CD14-positive monocyte (primary cell): ENCODE data around the gene SHD. TPM values are rescaled to one million over a fixed set of nuclear protein-coding genes. Genes with fewer than 3 reads are reported as not detected.

Experiments
- DNase-seq, 3 donors: peaks; one replicate each; pipeline ENCODE4 v3.0.0-alpha.2; 2011 to 2022
- H2AFZ ChIP-seq: 2 replicates; pipeline ENCODE4 v1.6.0; 2012; ENCODE audit warnings: mild to moderate bottlenecking, low read depth, low read length, inconsistent platforms; ENCODE audit not compliant: insufficient read depth, poor library complexity, severe bottlenecking
- H3K27ac ChIP-seq, 2 donors: 1 replicate in 1 of 2; 2 replicates in 1 of 2; pipeline ENCODE4 v1.5.1; 2012 to 2013; ENCODE audit warnings: low read length in 2 of 2, control low read depth in 1 of 2, inconsistent platforms in 1 of 2, low read depth in 1 of 2, mild to moderate bottlenecking in 1 of 2
- H3K27me3 ChIP-seq, 2 donors: one replicate each; pipeline versions ENCODE4 v1.6.0 to v1.6.1; 2011 to 2013; ENCODE audit warnings: low read length in 2 of 2; ENCODE audit not compliant: control insufficient read depth in 2 of 2, insufficient read depth in 2 of 2
- H3K36me3 ChIP-seq, 2 donors: replicated peaks in 1 of 2; 1 replicate in 1 of 2; 2 replicates in 1 of 2; pipeline versions ENCODE4 v1.5.1 to v1.6.1; 2012 to 2013; ENCODE audit warnings: low read length in 2 of 2, control low read depth in 1 of 2, inconsistent platforms in 1 of 2, mild to moderate bottlenecking in 1 of 2; ENCODE audit not compliant: insufficient read depth in 2 of 2, control insufficient read depth in 1 of 2
- H3K4me1 ChIP-seq, 2 donors: 1 replicate in 1 of 2; 2 replicates in 1 of 2; pipeline versions ENCODE4 v1.5.1 to v1.6.1; 2012 to 2013; ENCODE audit warnings: low read length in 2 of 2, control low read depth in 1 of 2, inconsistent platforms in 1 of 2, mild to moderate bottlenecking in 1 of 2, moderate library complexity in 1 of 2; ENCODE audit not compliant: insufficient read depth in 2 of 2, control insufficient read depth in 1 of 2
- H3K4me2 ChIP-seq: replicated peaks from 2 replicates; pipeline ENCODE3; 2012; ENCODE audit warnings: low read length, moderate library complexity, mild to moderate bottlenecking; ENCODE audit not compliant: poor library complexity, severe bottlenecking; ENCODE audit errors: extremely low read depth
- H3K4me3 ChIP-seq, 3 experiments: fragments of 200-600 bp in 1 of 3; sonication (generic) in 1 of 3; replicated peaks in 1 of 3; 1 replicate in 2 of 3; 2 replicates in 1 of 3; pipeline ENCODE4 v1.5.1; 2011 to 2013; ENCODE audit warnings: low read length in 3 of 3, mild to moderate bottlenecking in 3 of 3, control low read depth in 2 of 3, low read depth in 2 of 3, inconsistent platforms in 1 of 3, moderate library complexity in 1 of 3
- H3K79me2 ChIP-seq: 2 replicates; pipeline ENCODE4 v1.6.0; 2012; ENCODE audit warnings: mild to moderate bottlenecking, control low read depth, inconsistent platforms, low read length, moderate library complexity; ENCODE audit not compliant: insufficient read depth
- H3K9ac ChIP-seq: 2 replicates; pipeline ENCODE4 v1.6.0; 2017; ENCODE audit warnings: low read length, mild to moderate bottlenecking; ENCODE audit not compliant: insufficient read depth, poor library complexity, severe bottlenecking
- H3K9me3 ChIP-seq, 2 donors: replicated peaks in 1 of 2; 1 replicate in 1 of 2; 2 replicates in 1 of 2; pipeline versions ENCODE4 v1.5.1 to v1.6.1; 2012 to 2013; ENCODE audit warnings: low read length in 2 of 2, control low read depth in 1 of 2; ENCODE audit not compliant: control insufficient read depth in 1 of 2, insufficient read depth in 1 of 2
- H4K20me1 ChIP-seq: 2 replicates; pipeline ENCODE4 v1.6.0; 2012; ENCODE audit warnings: mild to moderate bottlenecking, low read length, control low read depth, moderate library complexity; ENCODE audit not compliant: insufficient read depth
- H3K27ac Mint-ChIP-seq, 7 donors: one replicate each; pipeline ENCODE4 v1.8.0; 2020; ENCODE audit warnings: mild to moderate bottlenecking in 7 of 7, mixed read lengths in 7 of 7, moderate library complexity in 6 of 7, inconsistent platforms in 2 of 7
- H3K27me3 Mint-ChIP-seq, 3 donors: one replicate each; pipeline ENCODE4 v1.8.0; 2021 to 2022; ENCODE audit warnings: low read depth in 3 of 3, mild to moderate bottlenecking in 3 of 3, mixed read lengths in 3 of 3, moderate library complexity in 3 of 3, inconsistent platforms in 1 of 3
- H3K36me3 Mint-ChIP-seq, 2 donors: one replicate each; pipeline ENCODE4 v1.8.0; 2020; ENCODE audit warnings: mixed read lengths in 2 of 2, inconsistent platforms in 1 of 2, mild to moderate bottlenecking in 1 of 2
- H3K4me1 Mint-ChIP-seq: one replicate; pipeline ENCODE4 v1.8.0; 2020; ENCODE audit warnings: mild to moderate bottlenecking, mixed read lengths
- H3K4me3 Mint-ChIP-seq, 2 donors: one replicate each; pipeline ENCODE4 v1.8.0; 2020; ENCODE audit warnings: mild to moderate bottlenecking in 2 of 2, mixed read lengths in 2 of 2, moderate library complexity in 1 of 2
- H3K9me3 Mint-ChIP-seq, 7 donors: one replicate each; pipeline ENCODE4 v1.8.0; 2020 to 2022; ENCODE audit warnings: mixed read lengths in 7 of 7, mild to moderate bottlenecking in 6 of 7, moderate library complexity in 6 of 7, inconsistent platforms in 2 of 7
- WGBS: methylation state at CpG from one replicate; pipeline ENCODE4 v1.1.5; 2013; ENCODE audit warnings: missing lambda C conversion rate; ENCODE audit not compliant: insufficient coverage; 5-methylcytosine and 5-hydroxymethylcytosine counted together
- intact Hi-C, 2 donors: fragments of 100-400 bp; cut with micrococcal nuclease; formaldehyde crosslinking; loops; one replicate each; pipeline versions ENCODE4 v1.15.0 to v1.15.1; 2023
- polyA plus RNA-seq, 3 donors: library from polyadenylated mRNA; depleted of rRNA in 1 of 3; unstranded in 2 of 3; stranded (reverse) in 1 of 3; fragments of 300-500 nt in 2 of 3; fragments of >200 nt in 1 of 3; fragmentation: Illumina TruSeq in 2 of 3; gene quantifications; 1 replicate in 2 of 3; 2 replicates in 1 of 3; pipeline ENCODE4 v1.2.3, GENCODE V29; 2012 to 2021
- TF ChIP-seq, protein P1 (sequence below): fragments of 200-600 bp; IDR thresholded peaks from one replicate; pipeline ENCODE4 v1.8.0; 2022; ENCODE audit warnings: antibody characterized with exemption, mild to moderate bottlenecking

Gene SHD
- polyA plus RNA-seq, 3 donors: not detected

DNA sequence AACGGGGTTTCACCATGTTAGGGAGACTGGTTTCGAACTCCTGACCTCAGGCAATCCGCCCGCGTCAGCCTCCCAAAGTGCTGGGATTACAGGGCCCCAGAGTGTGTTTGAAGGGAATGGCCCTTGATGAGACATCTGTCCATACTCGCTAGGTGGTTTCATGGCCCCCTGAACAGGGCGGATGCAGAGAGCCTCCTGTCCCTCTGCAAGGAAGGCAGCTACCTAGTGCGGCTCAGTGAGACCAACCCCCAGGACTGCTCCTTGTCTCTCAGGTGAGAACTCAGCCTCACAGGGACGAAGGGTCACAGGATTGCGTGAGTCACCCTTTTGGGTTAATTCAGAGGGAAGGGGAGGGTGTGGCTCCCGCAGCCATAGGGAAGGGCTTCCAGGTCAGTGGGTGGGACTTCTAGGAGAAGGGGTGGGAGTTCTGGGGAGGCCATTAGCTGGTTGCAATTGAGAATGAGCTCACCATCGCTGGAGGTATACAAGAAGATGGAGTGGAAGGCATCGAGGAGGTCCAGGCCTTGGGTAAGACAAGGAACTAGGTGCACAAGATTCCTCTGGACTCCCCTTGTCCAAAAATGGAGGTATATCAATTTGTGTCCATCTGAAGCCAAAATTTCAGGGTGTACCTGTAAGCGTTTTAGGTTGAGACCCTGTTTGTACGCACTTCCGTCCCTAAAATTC, 9.2 kb downstream of the SHD start:
- peaks cover 5 to 8% (median 6%) of the 10 kb centered on the region in 3 donors for H3K27me3 Mint-ChIP-seq
- no peaks in the 10 kb centered on the region for H3K36me3 ChIP-seq
- intact Hi-C loops: no loop called here
- no peaks in the 10 kb centered on the region for H3K36me3 Mint-ChIP-seq
- H4K20me1 ChIP-seq: no peaks in the 10 kb centered on the region
- TF ChIP-seq, protein P1, sequence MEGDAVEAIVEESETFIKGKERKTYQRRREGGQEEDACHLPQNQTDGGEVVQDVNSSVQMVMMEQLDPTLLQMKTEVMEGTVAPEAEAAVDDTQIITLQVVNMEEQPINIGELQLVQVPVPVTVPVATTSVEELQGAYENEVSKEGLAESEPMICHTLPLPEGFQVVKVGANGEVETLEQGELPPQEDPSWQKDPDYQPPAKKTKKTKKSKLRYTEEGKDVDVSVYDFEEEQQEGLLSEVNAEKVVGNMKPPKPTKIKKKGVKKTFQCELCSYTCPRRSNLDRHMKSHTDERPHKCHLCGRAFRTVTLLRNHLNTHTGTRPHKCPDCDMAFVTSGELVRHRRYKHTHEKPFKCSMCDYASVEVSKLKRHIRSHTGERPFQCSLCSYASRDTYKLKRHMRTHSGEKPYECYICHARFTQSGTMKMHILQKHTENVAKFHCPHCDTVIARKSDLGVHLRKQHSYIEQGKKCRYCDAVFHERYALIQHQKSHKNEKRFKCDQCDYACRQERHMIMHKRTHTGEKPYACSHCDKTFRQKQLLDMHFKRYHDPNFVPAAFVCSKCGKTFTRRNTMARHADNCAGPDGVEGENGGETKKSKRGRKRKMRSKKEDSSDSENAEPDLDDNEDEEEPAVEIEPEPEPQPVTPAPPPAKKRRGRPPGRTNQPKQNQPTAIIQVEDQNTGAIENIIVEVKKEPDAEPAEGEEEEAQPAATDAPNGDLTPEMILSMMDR: no peak
- no peaks in the 10 kb centered on the region for H3K27me3 ChIP-seq
- H3K4me3 Mint-ChIP-seq: no peak overlapping the region
- no peak for DNase-seq
- no peak overlapping the region for H3K4me3 ChIP-seq
- no peaks in the 10 kb centered on the region for H3K9me3 ChIP-seq
- WGBS: 88% methylated on average over 13 of the region's 16 CpGs
- no peak overlapping the region for H3K9ac ChIP-seq
- H3K4me1 ChIP-seq: no peaks in the 10 kb centered on the region
- peaks cover 0 to 3% (median 0%) of the 10 kb centered on the region in 7 donors for H3K9me3 Mint-ChIP-seq
- no peaks in the 10 kb centered on the region for H3K79me2 ChIP-seq
- no peak overlapping the region for H3K27ac ChIP-seq
- no peak overlapping the region for H3K27ac Mint-ChIP-seq
- peaks cover 5% of the 10 kb centered on the region for H3K4me1 Mint-ChIP-seq
- H2AFZ ChIP-seq: no peak overlapping the region
- H3K4me2 ChIP-seq: no peak overlapping the region

DNA sequence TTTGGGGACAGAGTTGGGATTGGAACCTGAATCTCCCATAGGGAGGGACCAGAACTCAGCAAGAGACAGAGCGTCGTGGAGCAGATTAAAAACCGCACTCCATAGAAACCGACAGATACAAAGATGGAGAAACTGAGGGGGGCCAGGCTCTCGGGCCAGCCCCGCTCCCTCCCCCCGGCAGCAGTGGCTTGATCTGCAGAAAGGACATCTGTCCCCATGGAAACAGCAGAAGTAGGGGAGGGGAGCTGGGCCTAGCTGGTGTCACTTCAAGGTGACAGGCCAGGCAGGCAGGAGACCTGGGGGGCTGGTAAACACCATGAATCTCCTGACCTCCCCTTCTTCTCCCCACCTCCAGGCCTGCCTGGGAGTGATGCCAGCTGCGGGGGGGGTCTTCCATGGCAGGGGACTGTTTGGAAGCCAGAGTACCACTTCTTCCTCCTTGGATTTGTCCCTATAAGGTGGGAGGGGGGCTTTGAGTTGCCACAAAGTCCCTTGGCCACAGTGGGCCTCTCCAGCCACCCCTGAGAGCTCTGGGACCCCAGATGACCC, 12.2 kb downstream of the SHD start:
- H3K27ac ChIP-seq: no peak overlapping the region
- no peaks in the 10 kb centered on the region for H3K9me3 Mint-ChIP-seq
- H4K20me1 ChIP-seq: no peaks in the 10 kb centered on the region
- no peak overlapping the region for H3K4me2 ChIP-seq
- H3K27me3 ChIP-seq: no peaks in the 10 kb centered on the region
- H2AFZ ChIP-seq: no peak overlapping the region
- WGBS: 89% methylated on average over 7 of the region's 8 CpGs
- no peak for DNase-seq
- peaks cover 0 to 2% (median 1%) of the 10 kb centered on the region in 3 donors for H3K27me3 Mint-ChIP-seq
- H3K36me3 ChIP-seq: no peaks in the 10 kb centered on the region
- no peaks in the 10 kb centered on the region for H3K9me3 ChIP-seq
- H3K4me3 Mint-ChIP-seq: no peak overlapping the region
- H3K36me3 Mint-ChIP-seq: no peaks in the 10 kb centered on the region
- H3K4me3 ChIP-seq: no peak overlapping the region
- H3K4me1 ChIP-seq: no peaks in the 10 kb centered on the region
- H3K4me1 Mint-ChIP-seq: no peaks in the 10 kb centered on the region
- no peaks in the 10 kb centered on the region for H3K79me2 ChIP-seq
- TF ChIP-seq, protein P1: no peak
- intact Hi-C loops: no loop called here
- peak overlapping the region in 1 of 7 donors; percentile 66 for H3K27ac Mint-ChIP-seq
- no peak overlapping the region for H3K9ac ChIP-seq
